SK-N-SH treated with all-trans-retinoic acid at 6 μM for 48 hours (cell line): Measurements from ENCODE around the gene LARGE1.

Experiments
- ATAC-seq: fragments of 200-7000 bp; cut with Tn5 transposase; 3 replicates; pipeline ENCODE4 v1.9.1; 2020; ENCODE audit warnings: mild to moderate bottlenecking, moderate library complexity
- ARNTL ChIP-seq: fragments of 450-650 bp; formaldehyde crosslinking; IDR thresholded peaks from 2 replicates; pipeline ENCODE4 v1.5.0; 2020; ENCODE audit warnings: low read depth, mild to moderate bottlenecking, moderate library complexity, borderline replicate concordance
- BACH2 ChIP-seq: fragments of 250-450 bp; sonication (Bioruptor Pico); IDR thresholded peaks from 2 replicates; pipeline ENCODE4 v1.9.0; 2021; ENCODE audit warnings: mild to moderate bottlenecking, borderline replicate concordance
- ESRRG ChIP-seq: fragments of 250-450 bp; sonication (Bioruptor Pico); IDR thresholded peaks from 2 replicates; pipeline ENCODE4 v1.6.1; 2021; ENCODE audit warnings: mild to moderate bottlenecking
- GLIS3 ChIP-seq: fragments of 250-450 bp; sonication (Bioruptor Pico); IDR thresholded peaks from 2 replicates; pipeline ENCODE4 v1.5.0; 2020; ENCODE audit warnings: mild to moderate bottlenecking, moderate library complexity
- ISL1 ChIP-seq: fragments of 250-450 bp; sonication (Bioruptor Pico); IDR thresholded peaks from 2 replicates; pipeline ENCODE4 v2.1.2; 2022; ENCODE audit warnings: mild to moderate bottlenecking, moderate library complexity
- OSR1 ChIP-seq: fragments of 250-450 bp; sonication (Bioruptor Pico); IDR thresholded peaks from 2 replicates; pipeline ENCODE4 v1.8.0; 2022; ENCODE audit warnings: moderate library complexity, mild to moderate bottlenecking, inconsistent platforms
- PPARA ChIP-seq: fragments of 250-450 bp; sonication (Bioruptor Pico); IDR thresholded peaks from 2 replicates; pipeline ENCODE4 v1.5.0; 2020; ENCODE audit warnings: mild to moderate bottlenecking, borderline replicate concordance
- RARB ChIP-seq: fragments of 250-450 bp; sonication (Bioruptor Pico); IDR thresholded peaks from 2 replicates; pipeline ENCODE4 v1.8.0; 2021; ENCODE audit warnings: mild to moderate bottlenecking, moderate library complexity
- SNAI2 ChIP-seq: fragments of 250-450 bp; sonication (Bioruptor Pico); IDR thresholded peaks from 2 replicates; pipeline ENCODE4 v1.5.0; 2020; ENCODE audit warnings: mild to moderate bottlenecking, moderate library complexity
- TCF4 ChIP-seq: fragments of 250-450 bp; sonication (Bioruptor Pico); IDR thresholded peaks from 2 replicates; pipeline ENCODE4 v1.8.0; 2021; ENCODE audit warnings: mild to moderate bottlenecking, moderate library complexity, borderline replicate concordance
- TOX ChIP-seq: fragments of 250-450 bp; sonication (Bioruptor Pico); IDR thresholded peaks from 2 replicates; pipeline ENCODE4 v1.8.0; 2021; ENCODE audit warnings: mild to moderate bottlenecking, moderate library complexity, borderline replicate concordance
- ZC3H10 ChIP-seq: fragments of 250-450 bp; sonication (Bioruptor Pico); IDR thresholded peaks from 2 replicates; pipeline ENCODE4 v1.5.1; 2021; ENCODE audit warnings: mild to moderate bottlenecking, moderate library complexity
- ZFP3 ChIP-seq: fragments of 250-450 bp; sonication (Bioruptor Pico); IDR thresholded peaks from 2 replicates; pipeline ENCODE4 v1.5.0; 2020; ENCODE audit warnings: mild to moderate bottlenecking, moderate library complexity
- ZFP30 ChIP-seq: fragments of 450-650 bp; formaldehyde crosslinking; IDR thresholded peaks from 2 replicates; pipeline ENCODE4 v1.5.0; 2022; ENCODE audit warnings: mild to moderate bottlenecking, moderate library complexity
- ZNF565 ChIP-seq: fragments of 450-650 bp; formaldehyde crosslinking; conservative IDR thresholded peaks from 2 replicates; pipeline ENCODE4 v1.5.0; 2020; ENCODE audit warnings: low read depth, mild to moderate bottlenecking, moderate library complexity
- ZNF70 ChIP-seq: fragments of 450-650 bp; formaldehyde crosslinking; IDR thresholded peaks from 2 replicates; pipeline ENCODE4 v1.5.0; 2020; ENCODE audit warnings: mild to moderate bottlenecking, moderate library complexity
- TF ChIP-seq, protein P1 (sequence below): fragments of 250-450 bp; sonication (Bioruptor Pico); IDR thresholded peaks from 2 replicates; pipeline ENCODE4 v1.5.1; 2020; ENCODE audit warnings: low read depth, mild to moderate bottlenecking, moderate library complexity
- TF ChIP-seq, protein P2 (sequence below): fragments of 250-450 bp; sonication (Bioruptor Pico); IDR thresholded peaks from 2 replicates; pipeline ENCODE4 v1.8.0; 2020; ENCODE audit warnings: mild to moderate bottlenecking, moderate library complexity, borderline replicate concordance
- TF ChIP-seq, protein P3 (sequence below): fragments of 250-450 bp; sonication (Bioruptor Pico); IDR thresholded peaks from 2 replicates; pipeline ENCODE4 v1.5.0; 2020; ENCODE audit warnings: mild to moderate bottlenecking, moderate library complexity
- TF ChIP-seq, protein P4 (sequence below): fragments of 250-450 bp; sonication (Bioruptor Pico); IDR thresholded peaks from 2 replicates; pipeline ENCODE4 v1.8.0; 2021; ENCODE audit warnings: low read depth, mild to moderate bottlenecking, moderate library complexity, borderline replicate concordance

Gene LARGE1

DNA sequence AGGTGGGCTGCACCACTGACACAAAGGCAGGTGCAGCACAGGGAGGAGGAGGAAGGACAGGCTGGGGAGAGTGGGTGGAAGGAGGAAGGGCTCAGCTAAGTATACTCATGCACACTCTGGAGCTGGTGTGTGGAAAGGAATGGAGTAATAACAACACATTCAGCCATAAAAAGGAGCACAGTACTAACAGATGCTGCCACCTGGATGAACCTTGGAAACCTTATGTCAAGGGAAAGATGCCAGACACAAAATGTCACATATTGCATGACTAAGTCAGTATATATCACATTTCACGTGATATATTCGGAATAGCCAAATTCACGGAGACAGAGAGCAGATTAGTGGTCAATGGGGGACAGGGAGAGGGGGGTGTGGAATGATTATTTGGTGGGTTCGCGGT, 472.5 kb downstream of the LARGE1 start:
- no peak for TF ChIP-seq ESRRG (CRISPR knock-in tag)
- TF ChIP-seq TOX = no peak
- TF ChIP-seq ZNF565 (CRISPR knock-in tag) = no peak
- TF ChIP-seq ARNTL (CRISPR knock-in tag) = no peak
- TF ChIP-seq, protein P1, sequence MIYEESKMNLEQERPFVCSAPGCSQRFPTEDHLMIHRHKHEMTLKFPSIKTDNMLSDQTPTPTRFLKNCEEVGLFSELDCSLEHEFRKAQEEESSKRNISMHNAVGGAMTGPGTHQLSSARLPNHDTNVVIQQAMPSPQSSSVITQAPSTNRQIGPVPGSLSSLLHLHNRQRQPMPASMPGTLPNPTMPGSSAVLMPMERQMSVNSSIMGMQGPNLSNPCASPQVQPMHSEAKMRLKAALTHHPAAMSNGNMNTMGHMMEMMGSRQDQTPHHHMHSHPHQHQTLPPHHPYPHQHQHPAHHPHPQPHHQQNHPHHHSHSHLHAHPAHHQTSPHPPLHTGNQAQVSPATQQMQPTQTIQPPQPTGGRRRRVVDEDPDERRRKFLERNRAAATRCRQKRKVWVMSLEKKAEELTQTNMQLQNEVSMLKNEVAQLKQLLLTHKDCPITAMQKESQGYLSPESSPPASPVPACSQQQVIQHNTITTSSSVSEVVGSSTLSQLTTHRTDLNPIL (CRISPR knock-in tag) = no peak
- TF ChIP-seq OSR1 = no peak
- TF ChIP-seq ZNF70 (CRISPR knock-in tag) = no peak
- TF ChIP-seq SNAI2 = no peak
- TF ChIP-seq, protein P2, sequence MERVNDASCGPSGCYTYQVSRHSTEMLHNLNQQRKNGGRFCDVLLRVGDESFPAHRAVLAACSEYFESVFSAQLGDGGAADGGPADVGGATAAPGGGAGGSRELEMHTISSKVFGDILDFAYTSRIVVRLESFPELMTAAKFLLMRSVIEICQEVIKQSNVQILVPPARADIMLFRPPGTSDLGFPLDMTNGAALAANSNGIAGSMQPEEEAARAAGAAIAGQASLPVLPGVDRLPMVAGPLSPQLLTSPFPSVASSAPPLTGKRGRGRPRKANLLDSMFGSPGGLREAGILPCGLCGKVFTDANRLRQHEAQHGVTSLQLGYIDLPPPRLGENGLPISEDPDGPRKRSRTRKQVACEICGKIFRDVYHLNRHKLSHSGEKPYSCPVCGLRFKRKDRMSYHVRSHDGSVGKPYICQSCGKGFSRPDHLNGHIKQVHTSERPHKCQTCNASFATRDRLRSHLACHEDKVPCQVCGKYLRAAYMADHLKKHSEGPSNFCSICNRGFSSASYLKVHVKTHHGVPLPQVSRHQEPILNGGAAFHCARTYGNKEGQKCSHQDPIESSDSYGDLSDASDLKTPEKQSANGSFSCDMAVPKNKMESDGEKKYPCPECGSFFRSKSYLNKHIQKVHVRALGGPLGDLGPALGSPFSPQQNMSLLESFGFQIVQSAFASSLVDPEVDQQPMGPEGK = no peak
- no peak for TF ChIP-seq TCF4 (CRISPR knock-in tag)
- TF ChIP-seq ZFP30 (CRISPR knock-in tag) = no peak
- no peak for TF ChIP-seq BACH2
- no peak for TF ChIP-seq ISL1
- TF ChIP-seq GLIS3 = no peak
- ATAC-seq = no peak

DNA sequence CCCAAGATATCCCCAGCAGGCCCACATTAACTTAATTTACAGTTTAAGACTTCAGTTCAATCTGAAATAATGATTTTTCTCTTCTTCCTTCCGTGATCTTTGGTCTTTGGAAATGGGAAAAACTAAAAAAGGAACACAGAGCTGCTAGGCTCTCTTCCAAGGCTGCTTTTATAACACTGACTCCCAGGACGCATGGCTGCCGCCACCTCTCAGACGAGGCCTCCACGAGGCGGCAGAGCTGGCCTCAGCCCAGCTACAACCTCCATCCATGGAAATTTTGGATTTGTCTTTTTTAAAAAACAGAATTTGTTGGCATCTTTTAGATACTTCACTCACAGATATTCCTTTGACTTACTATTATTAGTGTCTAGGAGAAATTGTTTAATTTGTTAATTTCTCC, 476.6 kb downstream of the LARGE1 start:
- no peak for ATAC-seq
- TF ChIP-seq TOX (no peak), ESRRG (CRISPR knock-in tag) (no peak), ZC3H10 (CRISPR knock-in tag) (no peak), RARB (CRISPR knock-in tag) (no peak), ZFP30 (CRISPR knock-in tag) (no peak), ZFP3 (CRISPR knock-in tag) (no peak), ISL1 (no peak), BACH2 (no peak), PPARA (no peak), ARNTL (CRISPR knock-in tag) (no peak), TCF4 (CRISPR knock-in tag) (no peak), ZNF565 (CRISPR knock-in tag) (no peak)
- TF ChIP-seq, protein P3, sequence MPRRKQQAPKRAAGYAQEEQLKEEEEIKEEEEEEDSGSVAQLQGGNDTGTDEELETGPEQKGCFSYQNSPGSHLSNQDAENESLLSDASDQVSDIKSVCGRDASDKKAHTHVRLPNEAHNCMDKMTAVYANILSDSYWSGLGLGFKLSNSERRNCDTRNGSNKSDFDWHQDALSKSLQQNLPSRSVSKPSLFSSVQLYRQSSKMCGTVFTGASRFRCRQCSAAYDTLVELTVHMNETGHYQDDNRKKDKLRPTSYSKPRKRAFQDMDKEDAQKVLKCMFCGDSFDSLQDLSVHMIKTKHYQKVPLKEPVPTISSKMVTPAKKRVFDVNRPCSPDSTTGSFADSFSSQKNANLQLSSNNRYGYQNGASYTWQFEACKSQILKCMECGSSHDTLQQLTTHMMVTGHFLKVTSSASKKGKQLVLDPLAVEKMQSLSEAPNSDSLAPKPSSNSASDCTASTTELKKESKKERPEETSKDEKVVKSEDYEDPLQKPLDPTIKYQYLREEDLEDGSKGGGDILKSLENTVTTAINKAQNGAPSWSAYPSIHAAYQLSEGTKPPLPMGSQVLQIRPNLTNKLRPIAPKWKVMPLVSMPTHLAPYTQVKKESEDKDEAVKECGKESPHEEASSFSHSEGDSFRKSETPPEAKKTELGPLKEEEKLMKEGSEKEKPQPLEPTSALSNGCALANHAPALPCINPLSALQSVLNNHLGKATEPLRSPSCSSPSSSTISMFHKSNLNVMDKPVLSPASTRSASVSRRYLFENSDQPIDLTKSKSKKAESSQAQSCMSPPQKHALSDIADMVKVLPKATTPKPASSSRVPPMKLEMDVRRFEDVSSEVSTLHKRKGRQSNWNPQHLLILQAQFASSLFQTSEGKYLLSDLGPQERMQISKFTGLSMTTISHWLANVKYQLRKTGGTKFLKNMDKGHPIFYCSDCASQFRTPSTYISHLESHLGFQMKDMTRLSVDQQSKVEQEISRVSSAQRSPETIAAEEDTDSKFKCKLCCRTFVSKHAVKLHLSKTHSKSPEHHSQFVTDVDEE = no peak
- TF ChIP-seq, protein P1 (CRISPR knock-in tag) = no peak
- TF ChIP-seq, all 23 proteins: peak for 0

DNA sequence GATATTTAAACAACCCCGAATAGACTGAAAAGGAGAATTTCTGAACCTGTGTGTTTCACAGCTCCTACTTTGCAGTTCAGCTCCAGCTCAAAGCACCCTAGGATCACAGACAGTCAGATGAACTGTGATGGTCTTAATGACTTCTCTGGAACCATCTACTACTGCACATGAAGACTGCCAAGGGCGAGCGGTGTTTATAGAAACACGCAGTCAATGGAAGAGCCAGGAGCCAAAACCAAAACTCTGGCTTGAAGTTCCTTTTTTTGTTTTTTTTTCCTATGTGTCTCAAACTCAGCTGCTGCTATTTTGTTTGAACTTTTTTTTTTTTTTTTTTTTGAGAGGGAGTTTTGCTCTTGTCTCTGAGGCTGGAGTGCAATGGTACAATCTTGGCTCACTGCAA, 479.5 kb downstream of the LARGE1 start:
- TF ChIP-seq GLIS3 = no peak
- no peak for TF ChIP-seq RARB (CRISPR knock-in tag)
- TF ChIP-seq, protein P4, sequence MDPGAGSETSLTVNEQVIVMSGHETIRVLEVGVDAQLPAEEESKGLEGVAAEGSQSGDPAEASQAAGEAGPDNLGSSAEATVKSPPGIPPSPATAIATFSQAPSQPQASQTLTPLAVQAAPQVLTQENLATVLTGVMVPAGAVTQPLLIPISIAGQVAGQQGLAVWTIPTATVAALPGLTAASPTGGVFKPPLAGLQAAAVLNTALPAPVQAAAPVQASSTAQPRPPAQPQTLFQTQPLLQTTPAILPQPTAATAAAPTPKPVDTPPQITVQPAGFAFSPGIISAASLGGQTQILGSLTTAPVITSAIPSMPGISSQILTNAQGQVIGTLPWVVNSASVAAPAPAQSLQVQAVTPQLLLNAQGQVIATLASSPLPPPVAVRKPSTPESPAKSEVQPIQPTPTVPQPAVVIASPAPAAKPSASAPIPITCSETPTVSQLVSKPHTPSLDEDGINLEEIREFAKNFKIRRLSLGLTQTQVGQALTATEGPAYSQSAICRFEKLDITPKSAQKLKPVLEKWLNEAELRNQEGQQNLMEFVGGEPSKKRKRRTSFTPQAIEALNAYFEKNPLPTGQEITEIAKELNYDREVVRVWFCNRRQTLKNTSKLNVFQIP (CRISPR knock-in tag) = no peak
- TF ChIP-seq, protein P3 = no peak
- TF ChIP-seq ZC3H10 (CRISPR knock-in tag) = no peak
- no peak for TF ChIP-seq ESRRG (CRISPR knock-in tag)
- TF ChIP-seq, protein P2 = no peak
- no peak for TF ChIP-seq SNAI2
- ATAC-seq = no peak
